HG03103 (cell line): ENCODE results near the gene RHD.
A peak's percentile ranks its signal among the peaks of the same experiment; 100 is the strongest.
"Not testable (repeated sequence)": the region's sequence is repeated elsewhere in the genome, so short reads cannot be mapped to it uniquely, and the experiment has no call there.

ENCODE experiments used
- ATAC-seq: cut with Tn5 transposase; IDR thresholded peaks from one replicate; pipeline ENCODE4 v1.9.1; 2021; ENCODE audit warnings: low read depth; ENCODE audit not compliant: unreplicated experiment

Gene RHD

DNA sequence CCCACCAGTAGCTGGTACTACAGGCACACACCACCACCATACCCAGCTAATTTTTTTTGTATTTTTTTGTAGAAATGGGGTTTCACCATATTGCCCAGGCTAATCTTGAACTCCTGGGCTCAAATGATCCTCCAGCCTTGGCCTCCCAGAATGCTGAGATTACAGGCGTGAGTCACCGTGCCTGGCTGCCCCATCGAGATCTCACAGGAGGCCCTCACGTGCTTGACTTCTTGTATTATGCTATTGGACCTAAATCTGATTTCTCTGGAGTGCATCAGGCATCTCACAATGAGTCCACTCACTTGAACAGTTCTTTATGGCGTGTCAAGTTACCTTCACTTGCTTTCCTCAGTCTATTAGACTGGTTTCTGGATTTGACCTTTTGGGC is 15.7 kb upstream of the RHD start:
- no peak for ATAC-seq

DNA sequence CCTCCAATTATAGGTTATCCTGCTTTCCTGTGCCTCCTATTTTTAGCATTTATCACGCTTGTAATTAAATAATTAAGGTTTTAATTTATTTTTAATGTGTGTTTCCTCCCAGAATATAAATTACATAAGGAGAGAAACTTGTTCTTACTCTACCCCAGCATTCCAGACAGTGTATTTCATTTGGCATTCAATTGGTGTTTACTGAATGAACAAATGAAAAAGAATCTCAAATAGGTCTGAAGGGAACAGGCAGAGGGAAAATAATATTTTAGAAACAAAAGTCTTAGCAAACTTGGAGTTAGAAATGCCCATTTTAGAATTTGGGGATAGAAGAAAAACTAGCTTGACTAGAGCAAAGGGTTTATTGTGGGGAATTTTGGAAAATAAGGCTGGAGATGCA is 15.1 kb upstream of the RHD start:
- no peak for ATAC-seq

DNA sequence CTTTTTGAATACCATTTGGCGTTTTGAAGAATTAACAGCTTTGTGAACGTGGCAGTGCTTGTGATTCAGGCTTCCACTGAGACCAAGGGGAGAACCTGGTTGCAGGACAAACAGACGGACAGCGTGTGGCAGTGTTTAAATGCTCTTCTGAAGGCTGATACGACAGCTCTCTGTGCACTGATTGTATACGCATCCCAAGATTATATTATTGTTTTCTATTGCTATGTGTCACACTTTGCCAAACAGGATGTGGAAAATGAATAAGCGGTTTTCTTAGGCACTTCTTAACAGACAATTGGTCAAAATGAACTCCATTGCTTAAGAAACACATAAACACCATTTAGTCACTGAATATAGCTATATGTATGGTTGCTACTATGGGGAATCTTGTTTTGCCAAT is 12.5 kb upstream of the RHD start:
- ATAC-seq, result not testable (repeated sequence)

DNA sequence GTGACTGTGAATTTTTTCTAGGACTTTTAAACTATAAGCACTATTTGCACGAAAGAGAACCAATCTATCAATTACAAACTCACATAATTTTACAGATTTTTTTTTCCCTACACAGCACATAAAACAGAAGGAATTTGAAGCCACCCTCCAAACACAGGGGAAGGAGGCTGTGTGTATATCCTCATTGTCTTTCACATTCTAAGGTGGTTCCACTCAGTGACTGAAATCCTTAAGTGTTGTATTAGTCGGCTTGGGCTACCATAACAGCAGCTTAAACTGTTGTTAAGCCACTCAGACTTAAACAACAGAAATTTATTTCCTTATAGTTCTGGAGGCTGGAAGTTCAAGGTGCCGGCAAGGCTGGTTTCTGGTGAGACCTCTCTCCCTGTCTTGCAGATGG is 12.0 kb upstream of the RHD start:
- not testable (repeated sequence) for ATAC-seq

DNA sequence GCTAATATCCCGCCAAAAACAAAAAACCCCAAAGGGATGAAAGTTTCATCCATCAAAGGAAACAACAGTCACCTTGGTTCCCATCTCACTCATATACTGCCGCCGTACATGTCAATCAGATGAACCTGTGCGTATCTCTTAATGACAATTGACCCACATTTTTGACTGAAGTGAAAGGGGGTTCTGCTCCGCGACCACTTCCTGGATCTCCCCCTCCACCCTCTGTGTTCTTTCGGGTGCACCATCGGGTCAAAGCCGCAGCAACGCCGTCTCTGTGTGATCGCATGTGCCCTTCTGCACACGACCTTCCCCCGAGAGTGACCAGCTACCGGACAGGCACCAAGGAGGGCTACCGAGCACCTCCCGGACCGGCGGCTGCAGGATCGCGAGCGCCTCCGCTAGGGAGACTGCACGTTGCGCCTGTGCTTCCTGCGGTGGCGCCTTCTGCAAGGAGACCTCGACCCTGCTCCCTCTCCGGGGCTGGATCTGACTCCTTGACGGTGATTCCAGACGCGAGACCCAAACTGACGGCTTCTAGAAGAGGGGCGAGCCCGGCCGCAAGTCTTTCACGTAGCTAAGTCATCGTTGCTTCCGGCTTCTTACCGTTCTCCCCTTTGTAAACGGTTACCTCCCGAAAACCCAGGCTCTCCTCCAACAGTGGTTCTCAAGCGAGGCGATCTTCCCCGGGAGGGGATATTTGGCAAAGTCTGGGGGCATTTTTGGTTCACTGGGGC is 5.6 kb upstream of the RHD start:
- ATAC-seq, result not testable (repeated sequence)

DNA sequence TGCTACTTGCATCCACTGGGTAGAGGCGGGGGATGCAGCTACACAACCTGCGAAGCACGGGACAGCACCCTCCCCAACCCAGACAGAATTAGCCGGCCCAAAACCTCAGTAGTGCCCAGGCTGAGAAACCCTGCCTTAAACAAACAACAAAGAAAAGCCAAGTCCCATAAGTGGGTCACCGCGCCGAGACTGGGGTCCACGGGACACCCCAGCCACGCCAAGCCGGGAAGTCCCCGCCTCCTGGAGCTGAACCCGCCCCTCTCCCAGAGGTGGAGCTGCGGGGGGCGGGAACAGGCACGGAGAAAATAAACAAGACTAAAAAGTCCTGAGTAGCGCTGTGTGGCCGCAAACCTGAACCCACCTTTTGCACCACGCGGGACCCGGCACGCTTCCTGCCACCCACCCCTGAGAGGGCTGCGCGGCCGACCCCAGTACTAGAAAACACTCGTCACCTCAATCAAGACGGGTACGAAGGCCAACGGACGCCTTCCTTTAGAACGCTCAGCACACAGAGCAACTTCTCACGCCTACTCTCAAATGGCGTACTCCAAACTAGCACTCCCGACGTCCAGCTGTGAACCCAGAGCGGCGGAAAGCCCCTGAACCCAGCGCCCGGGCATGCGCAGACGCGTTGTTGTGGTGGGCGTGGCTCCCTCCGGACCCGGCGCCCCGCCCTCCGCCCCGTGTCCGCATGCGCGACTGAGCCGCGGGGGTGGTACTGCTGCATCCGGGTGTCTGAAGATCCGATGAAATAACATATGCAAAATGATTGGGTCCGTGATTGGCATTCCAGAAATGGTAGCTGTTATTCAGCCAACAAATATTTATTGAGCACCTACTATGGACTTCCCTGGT is 4.8 kb upstream of the RHD start:
- ATAC-seq, result peak; percentile 53

DNA sequence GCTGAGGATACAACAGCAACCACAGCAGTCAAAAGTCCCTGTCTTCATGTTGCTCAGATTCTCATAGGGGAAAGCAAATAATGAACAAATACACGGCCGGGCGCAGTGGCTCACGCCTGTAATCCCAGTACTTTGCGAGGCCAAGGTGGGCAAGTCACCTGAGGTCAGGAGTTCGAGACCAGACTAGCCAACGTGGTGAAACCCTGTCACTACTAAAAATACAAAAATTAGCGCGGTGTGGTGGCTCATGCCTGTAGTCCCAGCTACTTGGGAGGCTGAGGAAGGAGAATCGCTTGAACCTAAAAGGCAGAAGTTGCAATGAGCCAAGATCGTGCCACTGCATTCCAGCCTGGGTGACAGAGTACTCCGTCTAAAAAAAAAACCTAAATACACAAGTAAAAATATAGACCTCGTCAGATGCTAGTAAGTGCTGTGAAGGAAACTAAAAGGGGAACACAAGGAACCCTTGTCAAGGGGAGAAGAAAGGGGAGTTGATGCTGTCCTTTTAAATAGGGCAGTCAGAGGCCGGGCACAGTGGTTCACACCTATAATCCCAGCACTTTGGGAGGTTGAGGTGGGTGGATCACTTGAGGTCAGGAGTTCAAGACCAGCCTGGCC is 4.1 kb upstream of the RHD start:
- not testable (repeated sequence) for ATAC-seq

DNA sequence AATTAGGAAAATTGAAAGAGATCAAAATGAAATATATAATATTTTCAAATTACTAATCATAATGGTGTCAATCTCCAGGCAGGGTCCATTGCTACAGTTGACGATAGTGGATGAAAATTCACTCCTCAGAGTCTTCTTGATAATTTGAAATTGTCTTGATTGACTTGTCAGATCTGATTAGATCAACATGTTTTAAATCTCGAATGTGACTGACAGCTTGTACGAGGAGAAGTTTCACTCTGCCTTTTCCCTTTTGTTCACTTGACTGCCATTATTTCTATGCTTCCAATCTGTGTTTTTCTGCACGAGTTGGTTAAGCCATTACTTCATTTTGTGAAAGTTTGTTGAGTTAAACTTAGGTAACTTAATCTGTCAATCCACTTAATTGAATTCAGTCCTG is 3.3 kb downstream of the RHD start:
- not testable (repeated sequence) for ATAC-seq

DNA sequence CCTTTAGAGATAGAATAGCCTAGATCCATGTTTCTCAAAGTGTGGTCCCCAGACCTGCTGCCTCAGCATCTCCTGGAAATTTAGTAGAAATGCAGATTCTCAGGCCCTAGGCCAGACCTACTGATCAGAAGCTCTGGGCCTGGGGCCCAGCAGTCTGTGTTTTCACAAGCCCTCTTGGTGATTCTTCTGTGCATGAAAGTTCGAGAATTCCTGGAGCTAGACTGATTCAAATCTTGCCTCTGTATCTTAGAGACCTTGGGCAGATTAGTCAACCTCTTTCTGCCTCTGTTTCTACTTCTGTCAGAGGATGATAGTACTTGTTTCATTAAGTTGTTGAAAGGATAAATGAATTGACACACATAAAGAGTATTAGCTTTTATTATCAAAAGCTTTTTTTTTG is 5.0 kb downstream of the RHD start:
- not testable (repeated sequence) for ATAC-seq

DNA sequence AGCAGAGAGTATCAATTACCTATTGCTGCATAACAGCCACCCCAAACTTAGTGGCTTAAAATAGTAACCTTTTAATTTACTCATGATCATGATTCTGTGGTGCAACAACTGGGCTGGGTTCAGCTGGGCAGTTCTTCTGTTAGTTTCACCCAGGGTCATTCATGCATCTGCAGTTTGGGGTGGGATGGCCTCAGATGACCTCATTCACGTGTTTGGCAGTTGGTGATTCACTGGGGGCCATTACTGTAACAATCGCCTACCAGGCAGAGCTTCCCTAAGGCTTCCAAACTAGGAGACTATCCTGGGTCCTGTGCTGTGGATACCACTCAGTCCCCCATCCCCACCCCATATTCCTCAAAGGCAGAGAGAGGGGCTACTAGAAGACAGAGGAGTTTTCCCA is 6.0 kb downstream of the RHD start:
- not testable (repeated sequence) for ATAC-seq

DNA sequence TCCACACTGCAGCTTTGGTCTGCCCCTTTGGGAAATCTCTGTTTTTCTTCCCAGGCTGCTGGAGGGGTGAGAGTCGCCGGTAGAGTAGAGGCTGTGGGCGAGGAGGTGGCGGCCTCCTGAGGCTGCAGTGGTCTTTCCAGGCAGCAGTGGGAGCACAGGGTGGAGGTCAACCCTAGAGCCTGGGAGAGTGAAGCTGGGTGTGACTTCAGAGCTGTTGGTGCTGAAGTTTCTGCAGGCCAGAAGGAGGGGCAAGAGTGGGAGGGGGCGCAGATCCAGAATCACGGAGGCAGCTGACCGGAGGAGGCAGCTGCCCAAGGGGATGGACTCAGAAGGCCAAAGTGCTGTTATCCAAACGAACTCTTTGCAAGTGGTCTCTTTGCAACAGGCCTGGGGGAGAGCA is 6.5 kb downstream of the RHD start:
- ATAC-seq, result not testable (repeated sequence)

DNA sequence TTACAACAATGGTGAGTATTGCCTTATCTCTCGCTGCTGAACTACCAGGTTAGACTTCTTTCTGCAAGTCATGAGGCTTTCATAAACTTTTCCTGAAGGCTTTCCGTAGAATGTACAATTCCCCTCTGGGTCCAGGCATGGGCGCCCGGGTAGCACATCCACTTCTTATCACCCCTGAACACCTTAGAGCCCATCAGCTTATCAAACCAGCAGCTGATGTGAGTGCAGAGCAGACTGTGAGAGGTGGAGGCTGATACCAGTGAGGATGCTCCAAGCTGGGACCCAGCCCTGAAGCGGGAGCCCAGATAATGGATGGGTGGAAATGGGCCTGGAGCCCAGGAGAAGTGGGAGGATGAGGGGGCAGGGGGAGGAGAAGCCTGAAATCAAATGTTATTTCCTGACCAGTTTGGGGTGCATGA is 7.4 kb downstream of the RHD start:
- ATAC-seq, result not testable (repeated sequence)

DNA sequence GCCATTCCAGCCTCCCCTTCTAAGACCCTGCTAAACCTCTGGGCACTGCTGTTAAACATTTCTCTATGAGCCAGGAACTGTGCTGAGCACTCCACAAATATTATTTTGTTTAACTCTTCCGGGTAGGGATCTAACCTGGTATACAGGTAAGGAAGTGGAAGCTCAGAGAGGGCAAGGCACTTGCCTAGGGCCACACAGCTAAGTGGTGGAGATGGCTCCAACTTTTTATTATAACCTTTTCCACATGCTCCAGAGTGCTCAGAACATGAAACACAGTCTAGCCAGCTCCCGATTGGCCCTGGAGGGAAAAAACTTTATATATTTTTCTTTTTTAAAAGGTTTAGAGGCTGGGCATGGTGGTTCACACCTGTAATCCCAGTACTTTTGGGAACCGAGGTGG is 13.6 kb downstream of the RHD start:
- ATAC-seq, result not testable (repeated sequence)

DNA sequence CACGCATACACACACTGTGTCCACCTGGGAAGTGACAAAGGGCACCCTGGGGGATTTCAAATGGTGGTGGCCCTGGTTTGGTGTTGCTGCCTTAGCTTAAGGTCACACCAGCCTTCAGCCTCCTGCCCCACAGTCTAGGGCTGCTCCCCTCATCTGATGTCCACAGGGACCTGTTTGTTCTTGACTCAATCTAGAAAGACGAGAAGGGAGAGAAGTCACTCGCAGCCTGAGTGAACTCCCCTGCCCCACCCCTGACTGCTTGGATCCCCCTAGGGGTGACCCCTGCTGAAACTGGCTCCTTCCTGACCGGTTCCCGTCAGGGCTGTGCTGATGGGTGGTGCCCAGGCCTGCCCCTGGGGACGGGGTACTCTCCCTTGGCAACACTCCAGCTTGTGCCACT is 14.9 kb downstream of the RHD start:
- ATAC-seq, result not testable (repeated sequence)

DNA sequence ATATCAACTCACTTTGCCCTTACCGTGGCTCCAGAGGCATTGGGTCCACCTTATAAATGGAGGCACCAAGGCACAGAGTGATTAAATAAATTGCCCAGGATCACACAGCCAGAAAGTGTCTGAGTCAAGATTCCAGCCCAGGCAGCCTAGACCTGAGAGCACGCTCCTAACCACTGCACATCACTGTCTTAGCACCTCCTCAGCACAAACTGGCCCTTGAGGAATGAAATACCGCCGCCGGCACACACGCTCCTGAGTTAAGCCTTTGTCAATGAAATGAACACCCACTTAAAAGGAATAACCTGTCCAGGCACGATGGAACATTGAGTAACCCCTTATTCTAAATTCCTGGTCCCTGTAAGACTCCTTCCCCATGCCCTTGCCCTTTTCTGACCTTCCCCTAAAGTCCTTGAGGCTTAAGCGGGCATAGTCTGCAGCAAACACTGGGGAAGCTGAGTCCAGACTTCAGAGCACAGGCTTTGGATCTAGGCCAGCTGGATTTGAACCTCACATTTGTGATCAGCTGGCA is 16.3 kb downstream of the RHD start:
- ATAC-seq, result not testable (repeated sequence)

DNA sequence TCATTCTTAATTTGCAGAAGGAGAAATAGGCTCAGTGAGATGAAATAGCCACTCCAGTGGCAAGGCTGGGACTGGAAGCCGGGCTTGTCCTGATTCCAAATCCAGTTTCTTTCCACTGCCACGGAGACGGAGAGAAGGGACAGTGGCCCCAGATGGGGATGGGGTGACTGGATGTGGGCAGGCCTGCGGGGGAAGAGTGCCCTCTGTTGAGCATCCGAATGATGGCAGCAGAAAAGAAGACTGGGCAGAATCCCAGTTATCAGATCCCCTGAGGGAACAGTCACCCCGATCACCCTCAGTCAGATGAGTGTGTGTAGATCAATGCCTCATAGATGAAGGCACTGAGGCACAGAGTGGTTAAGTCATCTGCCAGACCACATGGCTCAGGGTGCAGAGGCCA is 17.7 kb downstream of the RHD start:
- ATAC-seq, result not testable (repeated sequence)

DNA sequence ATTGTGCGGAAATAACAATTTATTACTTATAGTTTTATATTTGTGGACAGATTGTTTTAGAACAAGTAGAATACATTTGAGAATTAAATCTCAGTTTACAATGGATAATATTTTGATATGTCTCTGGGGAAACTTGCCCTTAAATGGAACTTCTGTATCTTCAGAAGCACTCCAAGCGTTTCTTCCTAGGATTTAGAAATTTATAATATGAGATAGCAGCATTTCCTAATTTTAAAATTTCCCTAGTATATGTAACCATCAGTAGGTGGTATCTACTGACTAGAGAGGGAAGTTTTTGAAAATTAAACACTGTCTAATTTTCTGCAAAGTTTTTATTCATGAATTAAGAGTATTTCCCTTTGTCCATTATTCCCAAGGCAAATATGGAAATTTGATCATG is 21.1 kb downstream of the RHD start:
- ATAC-seq, result not testable (repeated sequence)

DNA sequence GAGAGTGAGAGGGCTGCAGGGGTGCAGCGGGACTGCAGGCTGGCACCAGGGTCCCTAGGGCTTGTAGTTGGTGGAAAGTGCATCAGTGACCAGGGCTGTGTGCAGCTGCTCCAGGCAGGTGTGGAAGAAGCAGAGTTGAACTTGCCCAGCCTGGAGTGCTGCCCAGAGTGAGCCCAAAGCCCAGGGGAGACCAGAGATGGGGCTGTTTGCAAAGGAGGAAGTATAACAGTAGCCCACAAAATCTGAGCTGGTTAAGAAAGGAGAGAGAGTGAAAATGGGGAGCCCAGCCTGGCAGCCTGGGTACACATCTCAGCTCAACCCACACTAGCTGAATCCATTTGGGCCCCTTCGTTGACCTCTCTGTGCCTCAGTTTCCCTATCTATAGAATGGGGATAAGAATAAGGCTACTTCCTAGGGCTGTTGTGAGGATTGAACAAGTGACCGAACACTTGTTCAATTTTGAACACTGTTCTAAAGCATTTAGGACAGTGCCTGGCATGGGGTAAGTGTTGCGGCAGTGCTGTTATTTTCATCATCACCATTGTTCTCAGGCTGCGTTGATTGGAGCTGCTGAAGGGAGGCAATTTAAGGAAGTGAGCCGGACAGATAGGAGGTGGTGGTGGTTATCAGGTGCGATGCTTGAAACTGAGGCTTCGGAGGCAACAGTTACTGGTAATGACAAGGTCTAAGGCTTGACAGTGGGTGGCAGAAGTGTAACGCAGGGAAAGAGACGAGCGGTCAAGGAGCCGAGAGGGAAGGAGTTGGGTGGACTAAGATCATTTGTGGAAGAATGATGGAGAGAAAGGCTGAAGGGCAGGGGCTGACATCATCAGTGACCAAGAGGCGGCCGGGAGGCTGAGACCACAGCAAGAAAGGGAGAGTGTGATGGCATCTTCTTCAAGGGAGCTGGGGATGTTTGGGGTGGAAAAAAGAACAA is 22.8 kb downstream of the RHD start:
- not testable (repeated sequence) for ATAC-seq

DNA sequence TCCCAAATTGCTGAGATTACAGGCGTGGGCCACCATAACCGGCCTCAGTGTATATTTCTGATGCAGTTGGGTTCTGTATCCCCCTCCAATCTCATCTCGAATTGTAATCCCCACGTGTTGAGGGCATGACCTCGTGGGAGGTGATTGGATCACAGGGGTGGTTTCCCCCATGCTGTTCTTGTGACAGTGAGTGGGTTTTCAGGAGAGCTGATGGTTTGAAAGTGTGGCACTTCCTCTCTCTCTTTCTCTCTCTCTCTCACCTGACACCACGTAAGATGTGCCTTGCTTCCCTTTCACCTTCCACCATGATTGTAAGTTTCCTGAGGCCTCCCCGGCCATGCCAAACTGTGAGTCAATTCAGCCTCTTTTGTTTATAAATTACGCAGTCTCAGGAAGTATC is 24.2 kb downstream of the RHD start:
- not testable (repeated sequence) for ATAC-seq

DNA sequence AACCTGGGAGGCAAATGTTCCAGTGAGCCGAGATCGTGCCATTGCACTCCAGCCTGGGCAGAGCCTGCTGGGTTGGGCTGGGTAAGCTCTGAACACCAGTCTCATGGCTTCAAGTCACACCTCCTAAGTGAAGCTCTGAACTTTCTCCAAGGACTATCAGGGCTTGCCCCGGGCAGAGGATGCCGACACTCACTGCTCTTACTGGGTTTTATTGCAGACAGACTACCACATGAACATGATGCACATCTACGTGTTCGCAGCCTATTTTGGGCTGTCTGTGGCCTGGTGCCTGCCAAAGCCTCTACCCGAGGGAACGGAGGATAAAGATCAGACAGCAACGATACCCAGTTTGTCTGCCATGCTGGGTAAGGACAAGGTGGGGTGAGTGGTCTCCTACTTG is 28.4 kb downstream of the RHD start:
- ATAC-seq, result not testable (repeated sequence)
